Measurements from ENCODE around the gene LCN1. TPM values are rescaled to one million over a fixed set of nuclear protein-coding genes. Genes with fewer than 3 reads are reported as not detected.

The LCN1 gene
- total and polyA plus RNA-seq, 4 donors = not detected

Other genes with a start within 250 kb of the LCN1 start
- 10 to 100 TPM; 16.1 to 19.6 TPM for gene PPP1R26, start 41.7 kb upstream of the LCN1 start, total RNA-seq
- gene PPP1R26, start 41.7 kb upstream of the LCN1 start, polyA plus RNA-seq (ENCODE audit: insufficient read length in 2 of 2) = 10 to 100 TPM; 37.2 to 37.8 TPM
- gene MRPS2, start 20.8 kb upstream of the LCN1 start, total RNA-seq = 10 to 100 TPM; 10.9 to 23.5 TPM
- 10 to 100 TPM; 53.6 to 60.9 TPM for gene MRPS2, start 20.8 kb upstream of the LCN1 start, polyA plus RNA-seq (ENCODE audit: insufficient read length in 2 of 2)
- gene OBP2A, start 24.7 kb downstream of the LCN1 start, total RNA-seq = not detected
- not detected for gene OBP2A, start 24.7 kb downstream of the LCN1 start, polyA plus RNA-seq (ENCODE audit: insufficient read length in 2 of 2)
- under 1 TPM in 1 of 2 donors, not detected in 1; 0.55 TPM for gene PAEP, start 40.3 kb downstream of the LCN1 start, total RNA-seq
- gene PAEP, start 40.3 kb downstream of the LCN1 start, polyA plus RNA-seq (ENCODE audit: insufficient read length in 2 of 2) = under 1 TPM in 1 of 2 donors, not detected in 1; 0.42 TPM
- not detected for gene GLT6D1, start 118.1 kb downstream of the LCN1 start, total RNA-seq
- gene GLT6D1, start 118.1 kb downstream of the LCN1 start, polyA plus RNA-seq (ENCODE audit: insufficient read length in 2 of 2) = not detected
- gene LCN9, start 141.9 kb downstream of the LCN1 start, total RNA-seq = not detected
- gene LCN9, start 141.9 kb downstream of the LCN1 start, polyA plus RNA-seq (ENCODE audit: insufficient read length in 2 of 2) = not detected
- gene SOHLH1, start 178.0 kb downstream of the LCN1 start, total RNA-seq = under 1 TPM; 0.50 to 0.99 TPM
- 1 to 10 TPM in 1 of 2 donors, under 1 TPM in 1; 0.43 to 1.0 TPM for gene SOHLH1, start 178.0 kb downstream of the LCN1 start, polyA plus RNA-seq (ENCODE audit: insufficient read length in 2 of 2)
- gene KCNT1, start 180.7 kb downstream of the LCN1 start, total RNA-seq = 10 to 100 TPM in 1 of 2 donors, 1 to 10 TPM in 1; 9.5 to 14.7 TPM
- gene KCNT1, start 180.7 kb downstream of the LCN1 start, polyA plus RNA-seq (ENCODE audit: insufficient read length in 2 of 2) = 10 to 100 TPM; 17.8 to 24.7 TPM

All from spinal cord (tissue), 4 donors.